OCI-LY7 (cell line): ENCODE measurements around the gene TASOR. TPM values are rescaled to one million over a fixed set of nuclear protein-coding genes. Genes with fewer than 3 reads are reported as not detected.

Experiments
- Bru-seq: library from RNA; stranded (reverse); fragments of 400-500 nt; gene quantifications from one replicate; lab custom pipeline; 2021; lab: Mats Ljungman, UMichigan
- BruChase-seq, 2 experiments: library from RNA; stranded (reverse); fragments of 400-500 nt; gene quantifications; one replicate each; lab custom pipeline; 2021; lab: Mats Ljungman, UMichigan
- BruUV-seq: library from RNA; stranded (reverse); fragments of 400-500 nt; replicated peaks from 2 replicates; lab custom pipeline; 2021; lab: Mats Ljungman, UMichigan
- CTCF ChIA-PET: fragments of 300-600 bp; sonication (Branson Sonifier 250); formaldehyde crosslinking; loops from one replicate; lab custom pipeline; 2022; ENCODE audit warnings: antibody characterized with exemption; ENCODE audit not compliant: unreplicated experiment; lab: Charles Lee
- POLR2A ChIA-PET: fragments of 300-600 bp; sonication (Branson Sonifier 250); formaldehyde crosslinking; loops from one replicate; lab custom pipeline; 2022; ENCODE audit warnings: antibody characterized with exemption; lab: Charles Lee
- DNase-seq: peaks from one replicate; pipeline ENCODE4 v3.0.0-alpha.2; 2015; ENCODE audit warnings: low spot score
- H2AFZ ChIP-seq: fragments of 200-600 bp; sonication (generic), shearing (Covaris generic); 2 replicates; pipeline ENCODE4 v1.6.1; 2014; ENCODE audit warnings: mild to moderate bottlenecking, antibody characterized with exemption, low read length, moderate library complexity
- H3K27ac ChIP-seq: fragments of 200-600 bp; sonication (generic); 2 replicates; pipeline ENCODE4 v1.5.1; 2014; ENCODE audit warnings: mixed run types, low read depth, mild to moderate bottlenecking, moderate library complexity, low read length, inconsistent platforms; ENCODE audit not compliant: poor library complexity, severe bottlenecking
- H3K36me3 ChIP-seq: fragments of 200-600 bp; sonication (generic); 2 replicates; pipeline ENCODE4 v1.6.1; 2014; ENCODE audit warnings: mild to moderate bottlenecking, antibody characterized with exemption, low read length, moderate library complexity, mixed read lengths; ENCODE audit not compliant: insufficient read depth
- H3K4me1 ChIP-seq: fragments of 200-600 bp; sonication (generic); 2 replicates; pipeline ENCODE4 v1.5.1; 2014; ENCODE audit warnings: mild to moderate bottlenecking, low read length; ENCODE audit not compliant: insufficient read depth, poor library complexity, severe bottlenecking
- H3K4me2 ChIP-seq: fragments of 200-600 bp; sonication (generic); 2 replicates; pipeline ENCODE4 v1.6.1; 2014; ENCODE audit warnings: mild to moderate bottlenecking, low read length
- H3K4me3 ChIP-seq: fragments of 200-600 bp; sonication (generic); 2 replicates; pipeline ENCODE4 v1.5.1; 2014; ENCODE audit warnings: mild to moderate bottlenecking, low read depth, low read length; ENCODE audit not compliant: poor library complexity, severe bottlenecking
- H3K79me2 ChIP-seq: fragments of 200-600 bp; sonication (generic); 2 replicates; pipeline ENCODE4 v1.6.1; 2016; ENCODE audit warnings: low read depth, mild to moderate bottlenecking, low read length, moderate library complexity, mixed read lengths; ENCODE audit not compliant: insufficient read depth
- H3K9me2 ChIP-seq: fragments of 200-600 bp; sonication (generic); 2 replicates; pipeline ENCODE4 v1.6.1; 2016; ENCODE audit warnings: mild to moderate bottlenecking, low read length, mixed read lengths; ENCODE audit not compliant: insufficient read depth
- H3K9me3 ChIP-seq: fragments of 200-600 bp; sonication (generic); 2 replicates; pipeline ENCODE4 v1.6.1; 2014; ENCODE audit warnings: mild to moderate bottlenecking, mixed run types, low read length, mixed read lengths
- H4K20me1 ChIP-seq: fragments of 200-600 bp; sonication (generic); 2 replicates; pipeline ENCODE4 v1.6.1; 2014; ENCODE audit warnings: mild to moderate bottlenecking, antibody characterized with exemption, low read length, moderate library complexity, mixed read lengths; ENCODE audit not compliant: insufficient read depth
- CTCF ChIP-seq: fragments of 200-600 bp; sonication (generic); conservative IDR thresholded peaks from 2 replicates; pipeline ENCODE4 v1.5.1; 2014; ENCODE audit warnings: mild to moderate bottlenecking, antibody characterized with exemption, low read length, moderate library complexity, mixed read lengths
- EZH2phosphoT487 ChIP-seq: fragments of 200-600 bp; sonication (generic); IDR thresholded peaks from 2 replicates; pipeline ENCODE4 v1.6.1; 2018; ENCODE audit warnings: low read depth, borderline replicate concordance, mild to moderate bottlenecking, mixed run types, antibody characterized with exemption, low read length, moderate library complexity, mixed read lengths
- intact Hi-C: fragments of 100-400 bp; cut with micrococcal nuclease; formaldehyde crosslinking; loops from one replicate; pipeline ENCODE4 v1.10.0; 2022; ENCODE audit not compliant: unreplicated experiment
- long read RNA-seq: library from polyadenylated mRNA; stranded (forward); transcript quantifications from one replicate; pipeline ENCODE4 v2.0.0, GENCODE V29; 2022
- total RNA-seq, 2 experiments: library from RNA; depleted of rRNA in 1 of 2; stranded (reverse); fragments of >200 nt in 1 of 2; shearing (Covaris generic) in 1 of 2; gene quantifications; 2 replicates each; pipeline ENCODE4 v1.2.3, GENCODE V29; 2014 to 2022

The TASOR gene
- total RNA-seq (2014; rRNA removed; shearing (Covaris generic)) (94.7 and 96.5 TPM in 2 replicates), total RNA-seq (2022) (121 and 144 TPM in 2 replicates), Bru-seq, nascent RNA (percentile 94 among the genes with signal in this experiment), BruChase-seq, experiment 1, labeled RNA remaining after a 6-hour chase (percentile 94 among the genes with signal in this experiment), BruChase-seq, experiment 2, labeled RNA remaining after a 2-hour chase (percentile 94 among the genes with signal in this experiment)
- long read RNA-seq, full-length matches to known transcripts, result 9 of 68 reads
- long read RNA-seq, partial matches to known transcripts, result 32 of 68 reads
- long read RNA-seq, other reads (novel, unspliced or antisense), result 27 of 68 reads

GRCh38 chr3:56683122-56683817, at the start of gene TASOR:
Gene TASOR (minus strand): TSS chr3:56683265. CDS start chr3:56683006, 259 bp downstream.
- no peak for TF ChIP-seq EZH2phosphoT487
- TF ChIP-seq CTCF, result no peak
- CTCF ChIA-PET, result no interaction called here

GRCh38 chr3:56732109-56732508, 49.0 kb upstream of the TASOR start:
- Histone ChIP-seq H3K36me3 (peaks cover 78% of the 10 kb centered on the region), H3K9me3 (no peaks in the 10 kb centered on the region), H3K79me2 (no peaks in the 10 kb centered on the region), H3K4me1 (no peaks in the 10 kb centered on the region), H3K27ac (no peak overlapping the region), H3K9me2 (no peaks in the 10 kb centered on the region), H4K20me1 (no peaks in the 10 kb centered on the region), H3K4me3 (no peak overlapping the region), H3K4me2 (no peak overlapping the region), H2AFZ (no peak overlapping the region)
- CTCF ChIA-PET, result interaction anchor here (0.6 kb wide), 1 partner anchor 865 kb away, joined by 3 read pairs; the partner anchor contains the start of gene ARF4
- TF ChIP-seq CTCF, result no peak
- TF ChIP-seq EZH2phosphoT487, result no peak
- POLR2A ChIA-PET, result interaction anchor here (0.7 kb wide), 1 partner anchor 24 kb away, joined by 3 read pairs; no protein-coding TSS in a partner anchor
- intact Hi-C loops, result no loop called here
- no TSS peak for BruUV-seq
- no peak for DNase-seq

More at GRCh38 chr3:56683122-56683817, at the start of gene TASOR:
- Histone ChIP-seq H4K20me1 (peaks cover 28% of the 10 kb centered on the region; the same call in 1 of the 2 replicates), H2AFZ (peak within 1 kb of the TSS; percentile 82), H3K79me2 (peaks cover 45% of the 10 kb centered on the region), H3K4me2 (peak within 1 kb of the TSS; percentile 94), H3K9me2 (no peaks in the 10 kb centered on the region), H3K27ac (peak within 1 kb of the TSS; percentile 91), H3K4me3 (peak within 1 kb of the TSS; percentile 95), H3K9me3 (peaks cover 5% of the 10 kb centered on the region; the same call in 1 of the 2 replicates), H3K36me3 (peaks cover 44% of the 10 kb centered on the region), H3K4me1 (peaks cover 35% of the 10 kb centered on the region)
- peak; percentile 93 for DNase-seq
- POLR2A ChIA-PET, result interaction anchor here (0.6 to 2.1 kb wide), 7 partner anchors 10 to 834 kb away, joined by 3 to 14 read pairs (median 4); no protein-coding TSS in a partner anchor
- no TSS peak for BruUV-seq
- intact Hi-C loops, result loop anchor here (2.0 to 10.0 kb wide), 3 partner anchors 236 to 1012 kb away; partner anchors contain the start of gene DENND6A
